Stomach (tissue), 4 donors: ENCODE results near the gene CDC37L1.

Experiments used
- CTCF ChIP-seq, 7 experiments: fragments of 450-650 bp in 4 of 7; fragments of 200-600 bp in 3 of 7; sonication (generic) in 3 of 7; IDR thresholded peaks; one replicate each; pipeline ENCODE4 v1.5.1; 2016 to 2019; ENCODE audit warnings: antibody characterized with exemption in 7 of 7, control low read depth in 2 of 7, mild to moderate bottlenecking in 1 of 7
- EP300 ChIP-seq: sonication (generic); formaldehyde crosslinking; IDR thresholded peaks from one replicate; pipeline ENCODE4 v1.6.1; 2017; ENCODE audit warnings: antibody characterized with exemption
- POLR2A ChIP-seq, 4 donors: fragments of 450-650 bp; IDR thresholded peaks; one replicate each; pipeline ENCODE4 v1.6.1; 2016; ENCODE audit warnings: antibody characterized with exemption in 4 of 4, control low read depth in 2 of 4, mild to moderate bottlenecking in 1 of 4, moderate library complexity in 1 of 4
- POLR2AphosphoS5 ChIP-seq, 3 donors: sonication (generic); formaldehyde crosslinking; IDR thresholded peaks; one replicate each; pipeline ENCODE4 v1.6.1; 2016; ENCODE audit warnings: antibody characterized with exemption in 3 of 3

- TF ChIP-seq POLR2A (IDR thresholded peaks at IDR 0.05) (no peak), CTCF (IDR thresholded peaks at IDR 0.05) (no peak), POLR2AphosphoS5 (IDR thresholded peaks at IDR 0.05) (no peak), EP300 (no peak)
Observed at GRCh38 chr9:4755026-4755609, 75.7 kb downstream of the CDC37L1 start.
